HUES48 (cell line): ENCODE data around the gene LAMC3.

Experiments
- H3K27ac ChIP-seq: one replicate; pipeline ENCODE4 v1.7.0; 2013; ENCODE audit warnings: low read depth, low read length, inconsistent platforms
- H3K27me3 ChIP-seq: 2 replicates; pipeline ENCODE4 v1.6.1; 2013; ENCODE audit warnings: mild to moderate bottlenecking, low read length; ENCODE audit not compliant: control insufficient read depth, insufficient read depth
- H3K36me3 ChIP-seq: 2 replicates; pipeline ENCODE4 v1.6.1; 2013; ENCODE audit warnings: low read length; ENCODE audit not compliant: control insufficient read depth, insufficient read depth
- H3K4me1 ChIP-seq: 2 replicates; pipeline ENCODE4 v1.6.1; 2013; ENCODE audit warnings: mild to moderate bottlenecking, low read length; ENCODE audit not compliant: control insufficient read depth, insufficient read depth
- H3K4me3 ChIP-seq: 2 replicates; pipeline ENCODE4 v1.5.1; 2013; ENCODE audit warnings: mild to moderate bottlenecking, low read depth, low read length
- H3K9ac ChIP-seq: 2 replicates; pipeline ENCODE4 v1.6.1; 2013; ENCODE audit warnings: mild to moderate bottlenecking, low read depth, low read length, moderate library complexity
- H3K9me3 ChIP-seq: 2 replicates; pipeline ENCODE4 v1.6.1; 2013; ENCODE audit warnings: low read length; ENCODE audit not compliant: control insufficient read depth, insufficient read depth

LAMC3 gene

GRCh38 chr9:131008909-131009618 lies at the start of gene LAMC3:
Gene LAMC3, plus strand, starts transcription at chr9:131009174. Its CDS starts 41 bp downstream, at chr9:131009215.
- H3K27ac ChIP-seq = no peak within 1 kb of the TSS
- H3K36me3 ChIP-seq = peaks cover 5% of the 10 kb centered on the region; the same call in 1 of the 2 replicates
- no peaks in the 10 kb centered on the region for H3K9me3 ChIP-seq
- H3K4me1 ChIP-seq = peaks cover 22% of the 10 kb centered on the region
- peaks cover 7% of the 10 kb centered on the region for H3K27me3 ChIP-seq
- peak within 1 kb of the TSS; percentile 67 for H3K4me3 ChIP-seq
- H3K9ac ChIP-seq = peak within 1 kb of the TSS; percentile 74

- H3K9me3 ChIP-seq = 0 out of 2 replicates have a peak, but pooled peaks cover 4% of the 10 kb centered on the region
- H3K36me3 ChIP-seq = no peaks in the 10 kb centered on the region
- H3K9ac ChIP-seq = no peak overlapping the region
- no peaks in the 10 kb centered on the region for H3K27me3 ChIP-seq
- no peaks in the 10 kb centered on the region for H3K4me1 ChIP-seq
- H3K27ac ChIP-seq = no peak overlapping the region
- H3K4me3 ChIP-seq = no peak overlapping the region
Observed at GRCh38 chr9:130959809-130960334, 49.1 kb upstream of the LAMC3 start.

- Histone ChIP-seq H3K9ac (no peak overlapping the region), H3K9me3 (0 out of 2 replicates have a peak, but pooled peaks cover 4% of the 10 kb centered on the region), H3K27ac (no peak overlapping the region), H3K4me1 (no peaks in the 10 kb centered on the region), H3K4me3 (no peak overlapping the region), H3K36me3 (no peaks in the 10 kb centered on the region), H3K27me3 (no peaks in the 10 kb centered on the region)
Observed at GRCh38 chr9:130960522-130961378, 48.2 kb upstream of the LAMC3 start.

GRCh38 chr9:130961511-130962300 lies 47.3 kb upstream of the LAMC3 start:
- Histone ChIP-seq H3K9me3 (0 out of 2 replicates have a peak, but pooled peaks cover 4% of the 10 kb centered on the region), H3K36me3 (no peaks in the 10 kb centered on the region), H3K4me1 (no peaks in the 10 kb centered on the region), H3K9ac (no peak overlapping the region), H3K27ac (no peak overlapping the region), H3K27me3 (no peaks in the 10 kb centered on the region), H3K4me3 (no peak overlapping the region)

- Histone ChIP-seq H3K9me3 (0 out of 2 replicates have a peak, but pooled peaks cover 4% of the 10 kb centered on the region), H3K4me1 (no peaks in the 10 kb centered on the region), H3K27me3 (no peaks in the 10 kb centered on the region), H3K27ac (no peak overlapping the region), H3K36me3 (no peaks in the 10 kb centered on the region), H3K4me3 (no peak overlapping the region), H3K9ac (no peak overlapping the region)
Observed at GRCh38 chr9:130962418-130963316, 46.3 kb upstream of the LAMC3 start.

- H3K36me3 ChIP-seq = no peaks in the 10 kb centered on the region
- no peak overlapping the region for H3K9ac ChIP-seq
- no peaks in the 10 kb centered on the region for H3K27me3 ChIP-seq
- 0 out of 2 replicates have a peak, but pooled peaks cover 3% of the 10 kb centered on the region for H3K9me3 ChIP-seq
- H3K4me3 ChIP-seq = no peak overlapping the region
- H3K4me1 ChIP-seq = no peaks in the 10 kb centered on the region
- no peak overlapping the region for H3K27ac ChIP-seq
Observed at GRCh38 chr9:130963337-130963908, 45.6 kb upstream of the LAMC3 start.

GRCh38 chr9:130963916-130964315 lies 45.1 kb upstream of the LAMC3 start:
- Histone ChIP-seq H3K9ac (no peak overlapping the region), H3K36me3 (no peaks in the 10 kb centered on the region), H3K27me3 (no peaks in the 10 kb centered on the region), H3K4me1 (no peaks in the 10 kb centered on the region), H3K4me3 (no peak overlapping the region), H3K27ac (no peak overlapping the region), H3K9me3 (no peaks in the 10 kb centered on the region)

GRCh38 chr9:130965680-130966079 lies 43.3 kb upstream of the LAMC3 start:
- H3K27ac ChIP-seq = no peak overlapping the region
- no peaks in the 10 kb centered on the region for H3K4me1 ChIP-seq
- no peak overlapping the region for H3K9ac ChIP-seq
- H3K36me3 ChIP-seq = no peaks in the 10 kb centered on the region
- no peaks in the 10 kb centered on the region for H3K9me3 ChIP-seq
- H3K4me3 ChIP-seq = no peak overlapping the region
- no peaks in the 10 kb centered on the region for H3K27me3 ChIP-seq

GRCh38 chr9:130970052-130970451 lies 38.9 kb upstream of the LAMC3 start:
- H3K36me3 ChIP-seq = no peaks in the 10 kb centered on the region
- H3K9ac ChIP-seq = no peak overlapping the region
- no peak overlapping the region for H3K27ac ChIP-seq
- H3K4me1 ChIP-seq = no peaks in the 10 kb centered on the region
- H3K9me3 ChIP-seq = no peaks in the 10 kb centered on the region
- no peak overlapping the region for H3K4me3 ChIP-seq
- H3K27me3 ChIP-seq = no peaks in the 10 kb centered on the region
